GM19468 (cell line): ENCODE data around the gene GALNT2.

Experiments
- ATAC-seq: cut with Tn5 transposase; IDR thresholded peaks from one replicate; pipeline ENCODE4 v1.9.1; 2021; ENCODE audit warnings: mild to moderate bottlenecking, moderate library complexity, moderate number of reproducible peaks; ENCODE audit not compliant: unreplicated experiment; ENCODE audit errors: extremely low read depth

GALNT2 gene

DNA sequence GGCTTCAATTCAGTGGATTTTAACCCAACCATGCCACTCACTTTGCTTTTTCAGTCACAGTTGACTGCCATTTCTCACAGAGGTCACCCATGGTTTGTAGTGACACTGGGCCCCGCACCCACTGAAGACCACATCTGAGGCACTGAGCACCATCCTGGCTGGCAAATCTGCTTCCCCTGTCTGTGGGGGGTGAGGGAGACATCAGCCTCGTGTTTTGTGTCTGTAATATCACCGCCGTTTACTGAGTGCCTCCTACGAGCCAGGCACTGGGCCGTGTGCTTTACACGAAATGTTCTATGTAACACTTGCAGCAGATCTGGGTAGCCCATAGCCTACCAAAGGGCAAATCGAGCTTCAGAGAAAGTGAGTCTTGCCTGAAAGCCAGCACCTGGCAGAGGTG, 197.3 kb downstream of the GALNT2 start:
- ATAC-seq = no peak

DNA sequence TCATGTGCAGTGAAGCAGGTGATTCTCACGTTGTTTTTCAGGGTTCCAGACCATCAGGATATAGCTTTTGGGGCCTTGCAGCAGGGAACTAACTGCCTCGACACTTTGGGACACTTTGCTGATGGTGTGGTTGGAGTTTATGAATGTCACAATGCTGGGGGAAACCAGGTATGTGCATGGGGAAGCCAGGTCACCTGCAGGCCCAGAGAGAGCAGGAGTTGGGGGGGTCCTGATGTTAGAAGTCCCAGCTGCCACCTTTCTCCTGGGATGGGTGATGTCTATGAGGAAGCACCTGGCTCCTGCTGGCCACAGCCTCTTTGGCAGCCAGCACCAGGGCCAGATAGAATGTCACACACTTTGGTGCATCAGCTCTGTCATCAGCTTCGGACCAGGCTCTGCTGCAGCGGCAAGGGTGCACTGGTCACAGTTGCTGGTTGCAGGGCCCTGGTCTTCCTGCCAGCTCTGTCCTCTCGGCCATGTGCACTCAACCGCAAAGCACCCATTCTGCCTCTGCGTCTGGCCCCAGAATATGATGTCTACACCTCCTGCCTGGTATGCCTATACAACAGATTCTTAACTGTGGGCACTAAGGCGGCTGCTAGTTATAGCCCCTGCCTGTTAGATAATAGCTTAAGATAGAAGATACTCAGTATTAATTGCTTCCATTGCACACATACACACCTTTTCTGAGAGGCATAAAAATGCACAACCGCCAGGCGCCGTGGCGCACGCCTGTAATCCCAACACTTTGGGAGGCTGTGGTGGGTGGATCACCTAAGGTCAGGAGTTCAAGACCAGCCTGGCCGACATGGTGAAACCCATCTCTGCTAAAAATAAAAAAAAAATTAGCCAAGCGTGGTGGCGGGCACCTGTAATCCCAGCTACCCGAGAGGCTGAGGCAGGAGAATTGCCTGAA, 198.4 kb downstream of the GALNT2 start:
- no peak for ATAC-seq

DNA sequence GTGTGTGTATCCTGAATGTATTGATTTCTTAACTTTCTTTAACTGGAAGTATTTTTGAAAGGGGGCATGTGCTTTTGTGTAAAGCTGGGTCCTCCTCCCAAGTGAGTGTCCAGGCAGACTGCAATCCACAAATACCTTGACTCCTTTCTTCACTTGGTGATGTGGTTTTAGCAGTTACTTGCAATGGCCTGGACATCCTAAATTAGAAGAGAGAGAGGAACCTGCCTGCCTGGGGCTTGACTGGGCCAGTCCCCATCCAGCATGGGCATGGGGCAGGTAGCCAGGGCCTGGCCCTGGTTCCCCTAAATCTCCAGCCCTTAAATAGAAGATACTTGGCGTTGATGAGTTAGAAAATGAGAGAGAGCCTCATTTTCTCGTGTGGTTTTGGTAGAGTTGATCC, 199.4 kb downstream of the GALNT2 start:
- ATAC-seq = no peak

DNA sequence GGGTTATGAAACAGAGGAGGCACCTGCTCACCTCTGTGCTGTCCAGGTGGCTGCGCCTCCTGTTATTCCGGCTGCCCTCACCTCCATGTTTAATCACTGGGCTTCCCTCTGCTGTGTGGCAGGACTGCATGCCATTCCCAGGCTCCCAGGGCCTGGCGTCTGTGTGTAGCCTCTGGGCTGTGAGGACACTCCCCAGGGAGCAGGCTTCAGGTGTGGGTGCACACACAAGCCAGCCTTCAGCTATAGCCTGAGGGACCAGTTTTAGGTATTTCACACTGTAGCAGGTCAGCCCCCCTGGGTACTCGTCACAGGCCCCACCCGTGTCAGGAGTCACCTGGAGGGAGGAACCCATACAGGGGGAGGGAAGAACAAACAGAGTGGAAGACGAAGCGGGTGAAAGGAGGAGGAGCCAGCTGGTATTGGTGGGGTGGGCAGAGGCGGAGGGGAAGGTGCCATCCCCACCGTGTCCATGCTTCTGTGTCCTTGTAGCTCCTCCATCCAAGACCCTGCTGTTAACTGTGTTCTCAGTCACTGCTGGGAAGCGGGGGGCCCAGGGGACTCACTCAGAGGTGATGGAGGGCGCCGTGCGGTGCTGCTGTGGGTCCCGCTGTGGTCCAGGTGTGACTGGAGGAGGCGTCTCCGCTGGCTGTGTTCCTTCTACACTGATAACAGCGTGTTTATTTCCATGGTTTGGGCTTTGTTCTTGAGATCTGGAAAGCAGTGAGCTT, 200.5 kb downstream of the GALNT2 start:
- no peak for ATAC-seq

DNA sequence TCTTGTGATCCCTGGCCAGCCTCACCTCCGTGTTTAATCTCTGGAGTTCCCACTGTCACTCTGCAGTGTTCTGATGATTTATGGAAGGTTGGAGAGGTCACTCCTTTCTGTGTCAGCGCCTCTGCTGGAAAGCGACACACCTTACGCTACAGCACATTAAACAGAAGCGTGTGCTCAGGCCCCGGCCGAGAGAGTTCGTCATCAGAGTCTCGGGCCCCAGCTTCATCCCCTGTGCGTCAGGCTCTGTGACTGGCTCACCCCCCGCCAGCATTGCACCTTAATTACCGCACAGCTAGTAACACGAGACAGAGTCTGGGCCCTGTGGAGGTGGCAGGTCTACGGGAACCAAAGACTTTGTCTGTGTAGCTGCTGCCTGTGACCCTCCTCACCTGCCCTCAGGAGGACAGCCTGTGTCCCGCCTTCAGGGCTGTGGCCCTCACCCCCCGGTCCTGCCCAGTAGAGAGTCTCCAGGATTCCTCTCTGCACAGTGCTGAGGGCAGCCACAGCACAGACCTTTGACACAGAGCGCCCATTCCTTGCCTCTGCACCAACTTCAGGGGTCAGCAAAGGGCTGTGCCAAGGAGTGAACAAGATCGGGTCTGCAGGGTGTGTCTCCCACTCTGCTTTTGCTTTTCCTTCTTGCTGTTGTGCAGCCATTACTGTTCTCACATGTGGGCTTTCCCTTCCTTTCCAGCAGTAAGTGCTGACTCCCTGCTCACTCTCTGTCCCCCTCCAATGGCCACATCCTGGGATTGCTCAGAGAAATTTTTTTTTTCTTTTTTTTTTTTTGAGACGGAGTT, 201.5 kb downstream of the GALNT2 start:
- ATAC-seq = no peak

DNA sequence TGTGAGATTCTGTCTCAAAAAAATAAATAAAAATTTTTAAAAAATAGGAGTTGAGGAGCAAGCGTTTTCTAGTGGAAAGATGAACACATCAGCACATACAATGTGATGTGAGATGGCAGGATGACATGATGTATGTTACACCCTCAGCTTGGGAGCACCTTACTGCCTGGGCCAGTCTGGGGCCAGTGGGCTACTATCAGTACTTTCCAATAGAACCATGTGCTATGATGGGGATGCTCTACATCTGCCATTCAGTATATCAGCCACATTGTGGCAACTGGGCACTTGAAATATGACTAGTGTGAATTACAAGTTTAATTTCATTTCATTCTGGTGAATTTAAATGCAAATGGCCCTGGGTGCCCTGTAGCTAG, 203.1 kb downstream of the GALNT2 start:
- no peak for ATAC-seq

DNA sequence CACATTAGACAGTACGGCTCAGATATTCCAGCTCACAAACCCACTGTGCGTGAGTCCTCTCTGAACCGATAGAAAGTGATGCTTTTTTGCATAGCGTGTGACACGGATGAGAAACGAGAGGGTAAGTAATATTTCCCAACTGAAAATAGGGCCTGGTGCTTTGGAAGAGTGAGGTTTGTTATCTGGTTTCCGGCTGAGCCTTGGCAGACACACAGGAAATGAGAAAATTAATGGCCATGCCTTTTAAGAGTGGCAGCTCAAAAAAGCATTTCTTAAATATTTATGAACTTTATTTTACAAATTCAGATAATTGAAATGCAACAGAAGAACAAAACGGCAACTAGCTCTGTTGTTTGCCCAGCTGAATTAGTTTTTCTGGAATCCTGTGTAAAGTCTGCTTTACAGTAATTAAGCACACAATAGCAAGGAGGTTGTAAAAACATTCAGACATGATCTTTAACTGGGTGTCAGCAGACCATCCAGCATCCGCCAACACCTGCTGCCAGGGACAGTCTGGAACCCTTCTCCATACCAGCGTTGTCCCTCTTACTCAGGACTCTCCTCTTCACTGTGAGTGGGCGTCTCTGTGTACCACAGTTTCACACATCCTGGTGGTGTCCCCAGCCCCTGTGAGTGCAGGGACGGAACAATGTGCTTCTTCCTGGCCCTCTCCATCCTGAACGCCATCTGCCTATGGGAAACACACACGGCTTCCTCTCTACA, 203.7 kb downstream of the GALNT2 start:
- peak; percentile 30 for ATAC-seq

DNA sequence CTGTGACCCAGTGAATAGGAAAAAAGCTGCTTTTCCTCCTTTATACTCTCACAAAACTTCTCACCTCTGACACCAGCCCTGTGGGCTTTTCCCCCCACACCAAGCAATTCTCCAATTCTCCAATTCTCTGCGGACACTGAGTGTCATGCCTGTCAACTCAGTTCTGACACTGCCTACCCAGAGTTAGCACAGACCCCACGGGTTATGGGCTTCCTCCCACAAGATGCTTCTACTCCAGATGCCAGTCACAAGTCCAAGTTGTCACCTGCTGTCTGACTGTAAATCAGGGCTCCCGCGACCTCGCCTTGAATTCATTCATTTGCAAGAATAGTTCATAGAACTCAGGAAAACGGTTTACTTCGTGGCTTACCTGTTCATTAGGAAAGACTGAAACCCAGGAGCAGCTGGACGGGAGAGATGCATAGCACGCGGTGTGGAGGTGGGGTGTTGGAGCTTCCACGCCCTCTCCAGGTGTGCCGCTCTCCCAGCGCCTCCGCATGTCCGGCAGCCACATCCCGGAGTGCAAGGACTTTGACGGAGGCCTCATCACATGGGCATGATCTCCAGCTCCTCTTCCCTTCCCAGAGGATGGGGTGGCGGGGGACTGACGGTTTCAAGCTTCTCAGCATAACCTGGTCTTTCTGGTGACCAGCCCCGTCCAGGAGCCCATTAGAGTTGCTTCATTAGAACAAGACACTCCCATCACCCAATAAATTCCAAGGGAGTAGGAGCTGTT, 204.4 kb downstream of the GALNT2 start:
- ATAC-seq = no peak

DNA sequence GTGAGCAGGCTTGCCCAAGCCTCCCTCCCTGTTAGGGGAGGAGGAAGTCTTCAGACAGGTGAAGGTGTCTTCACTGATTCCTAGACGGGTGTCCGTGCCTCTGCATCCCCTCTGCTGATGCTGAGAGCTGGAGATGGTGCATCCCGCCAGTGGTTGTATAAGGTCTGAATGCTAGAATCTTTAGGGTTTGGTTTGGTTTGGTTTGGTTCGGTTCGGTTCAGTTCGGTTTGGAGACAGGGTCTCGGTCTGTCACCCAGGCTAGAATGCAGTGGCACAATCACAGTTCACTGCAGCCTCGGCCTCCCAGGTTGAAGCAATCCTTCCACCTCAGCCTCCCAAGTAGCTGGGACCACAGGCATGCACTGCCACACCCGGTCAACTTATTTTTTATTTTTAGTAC, 205.5 kb downstream of the GALNT2 start:
- ATAC-seq = no peak

DNA sequence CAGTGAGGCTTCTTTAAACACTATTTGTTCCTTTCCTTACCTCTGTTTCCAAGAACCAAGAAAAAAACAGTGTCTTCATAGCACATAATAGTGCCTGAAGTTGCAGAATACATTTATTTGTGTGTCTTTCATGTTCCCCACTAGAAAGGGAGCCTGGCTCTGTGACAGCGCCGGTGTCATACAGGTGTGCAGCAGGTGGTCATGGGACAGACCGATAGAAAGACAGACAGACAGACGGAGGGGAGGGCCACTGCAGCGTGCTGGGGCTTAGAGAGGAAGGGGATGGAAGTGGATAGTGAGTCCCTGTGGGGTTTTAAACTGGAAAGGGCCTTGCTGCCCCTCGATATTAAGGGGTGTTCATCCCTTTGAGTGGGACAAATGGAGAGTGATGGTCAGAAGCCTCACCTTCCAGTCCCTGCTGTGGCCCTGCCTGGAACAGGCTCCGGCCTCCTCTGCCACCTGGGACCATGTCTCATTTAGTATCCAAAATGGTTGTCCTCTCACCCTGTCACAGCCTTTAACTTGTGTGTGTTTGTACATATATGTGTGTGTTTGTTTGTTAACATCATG, 206.2 kb downstream of the GALNT2 start:
- no peak for ATAC-seq

DNA sequence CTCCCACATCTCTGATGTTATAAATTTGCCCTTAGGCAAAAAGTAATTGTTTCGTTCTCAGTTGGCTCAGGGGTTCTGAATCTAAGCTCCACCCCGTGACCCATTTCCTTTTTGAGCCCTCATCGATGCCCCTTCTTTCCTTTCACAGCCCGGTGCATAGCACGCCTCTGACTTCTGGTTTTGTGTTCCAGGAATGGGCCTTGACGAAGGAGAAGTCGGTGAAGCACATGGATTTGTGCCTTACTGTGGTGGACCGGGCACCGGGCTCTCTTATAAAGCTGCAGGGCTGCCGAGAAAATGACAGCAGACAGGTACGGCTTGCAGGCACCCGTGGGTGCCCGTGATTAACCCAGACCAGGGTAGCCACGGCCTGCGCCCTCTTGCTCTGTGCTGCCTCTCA, 207.2 kb downstream of the GALNT2 start:
- no peak for ATAC-seq

DNA sequence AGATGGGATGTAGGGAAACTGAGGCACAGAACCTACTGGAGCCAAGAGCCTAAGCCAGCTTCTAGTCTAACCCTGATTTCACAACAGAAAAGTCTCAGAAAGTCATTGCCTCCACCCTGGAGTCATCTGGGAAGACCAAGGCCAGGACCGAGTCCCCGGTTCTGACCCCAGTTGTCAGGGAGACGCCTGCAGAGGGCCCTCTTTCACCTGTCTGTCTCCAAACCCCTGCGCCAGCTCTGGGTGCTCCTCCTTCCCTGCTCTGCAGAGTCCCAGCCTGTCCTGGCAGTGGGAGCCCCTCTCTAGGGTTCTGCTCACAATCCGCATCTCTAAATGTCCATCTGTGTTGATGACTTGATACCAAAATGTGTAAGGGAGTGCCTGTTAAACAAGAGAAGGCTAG, 209.4 kb downstream of the GALNT2 start:
- ATAC-seq = no peak

DNA sequence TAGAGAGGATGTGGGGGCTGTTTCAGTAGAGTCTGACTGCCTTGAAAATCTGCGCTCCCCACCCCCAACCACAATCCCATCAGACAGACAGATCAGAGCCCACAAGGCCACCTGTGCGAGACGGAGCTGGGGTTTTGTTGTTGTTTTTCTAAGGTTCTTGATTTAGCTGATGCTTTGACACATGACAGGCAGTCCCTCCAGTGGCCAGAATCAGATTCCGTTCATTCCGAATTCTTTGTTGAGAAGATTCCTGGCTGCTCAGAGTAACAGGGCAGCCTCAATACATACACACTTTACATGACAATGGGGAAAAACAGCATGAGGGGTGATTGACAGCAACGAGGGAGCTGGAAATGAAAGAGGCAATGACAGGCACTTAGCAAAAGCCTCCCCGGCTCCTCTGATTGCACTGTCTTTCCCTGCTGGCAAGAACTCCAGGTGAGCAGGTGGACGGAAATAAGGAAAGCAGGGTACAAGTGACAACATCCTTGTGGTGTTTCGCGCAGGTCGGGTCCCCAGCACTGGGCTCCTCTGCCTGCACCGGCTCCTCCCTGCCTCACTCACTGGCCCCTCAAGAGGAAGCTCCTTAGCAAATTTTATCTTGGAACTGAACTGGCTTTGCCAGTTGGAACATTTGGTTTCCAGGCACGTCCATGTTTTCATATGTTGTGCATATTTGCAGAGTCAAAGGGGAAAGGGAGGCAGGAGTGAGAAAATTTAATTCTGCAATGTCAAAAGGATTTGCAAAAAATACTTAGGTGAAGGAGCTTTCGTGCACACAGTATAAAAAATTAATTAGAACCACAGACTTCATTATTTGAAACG, 210.4 kb downstream of the GALNT2 start:
- ATAC-seq = no peak

DNA sequence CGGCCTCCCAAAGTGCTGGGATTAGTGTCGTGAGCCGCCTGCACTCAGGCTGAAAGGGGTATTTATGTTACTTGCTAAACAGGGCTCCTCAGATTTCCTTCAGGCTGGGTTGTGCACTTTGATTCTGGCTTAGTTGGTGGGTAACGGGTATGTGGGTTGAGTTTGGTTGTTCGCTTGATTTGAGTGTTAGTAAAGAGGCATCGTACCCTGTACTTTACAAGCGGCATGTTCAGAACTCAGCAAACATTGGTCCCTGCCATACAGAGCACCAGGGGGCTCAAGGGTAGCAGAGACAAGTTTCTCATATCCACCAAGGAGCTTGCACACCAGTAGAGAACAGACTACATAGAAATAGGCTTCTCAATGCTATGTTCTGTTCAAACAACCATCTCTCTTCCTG, 211.3 kb downstream of the GALNT2 start:
- ATAC-seq = no peak

DNA sequence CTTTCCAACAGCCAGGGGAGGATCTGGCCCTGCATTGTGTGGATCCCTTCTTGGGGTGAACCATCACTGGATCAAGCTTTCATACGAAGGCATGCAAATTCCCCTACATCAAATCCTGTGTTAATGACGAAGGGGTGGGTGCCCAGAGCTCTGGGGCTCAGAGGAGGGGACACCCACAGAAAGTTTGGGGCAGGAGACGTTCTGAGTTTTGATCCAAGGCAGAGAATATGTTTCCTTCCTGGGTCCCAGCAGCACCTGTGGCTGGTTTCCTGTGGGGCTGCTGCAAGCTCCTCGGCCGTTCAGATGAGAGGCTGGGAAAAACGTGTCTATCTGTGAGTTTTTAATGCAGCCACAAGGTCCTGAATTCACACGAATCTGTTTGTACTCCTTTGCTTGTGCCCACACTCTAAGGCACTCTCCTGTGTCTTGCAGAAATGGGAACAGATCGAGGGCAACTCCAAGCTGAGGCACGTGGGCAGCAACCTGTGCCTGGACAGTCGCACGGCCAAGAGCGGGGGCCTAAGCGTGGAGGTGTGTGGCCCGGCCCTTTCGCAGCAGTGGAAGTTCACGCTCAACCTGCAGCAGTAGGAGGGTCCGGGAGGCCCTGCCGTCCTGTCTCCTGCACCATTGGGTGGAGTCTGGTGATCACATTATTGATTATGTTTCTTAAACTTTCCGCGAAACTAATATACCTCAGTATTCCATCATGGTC, 212.0 kb downstream of the GALNT2 start:
- ATAC-seq = no peak

DNA sequence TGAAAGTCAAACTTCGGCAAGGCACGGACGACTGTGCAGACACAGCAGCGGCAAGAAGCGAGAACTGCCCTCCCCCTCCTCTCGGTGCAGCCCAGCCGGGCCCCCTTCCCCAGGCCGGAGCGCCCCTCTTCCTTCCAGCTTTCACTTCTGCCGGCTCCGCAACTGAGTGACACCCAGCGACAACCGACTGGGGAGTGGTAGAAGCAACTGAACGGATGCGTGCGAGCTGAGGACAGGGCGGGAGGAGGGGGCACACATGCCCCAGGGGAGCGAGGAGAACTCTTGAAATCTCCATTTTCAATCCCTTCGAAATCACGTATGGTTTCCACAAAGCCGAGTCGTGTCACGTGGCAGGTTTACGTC, 212.5 kb downstream of the GALNT2 start:
- ATAC-seq = no peak

DNA sequence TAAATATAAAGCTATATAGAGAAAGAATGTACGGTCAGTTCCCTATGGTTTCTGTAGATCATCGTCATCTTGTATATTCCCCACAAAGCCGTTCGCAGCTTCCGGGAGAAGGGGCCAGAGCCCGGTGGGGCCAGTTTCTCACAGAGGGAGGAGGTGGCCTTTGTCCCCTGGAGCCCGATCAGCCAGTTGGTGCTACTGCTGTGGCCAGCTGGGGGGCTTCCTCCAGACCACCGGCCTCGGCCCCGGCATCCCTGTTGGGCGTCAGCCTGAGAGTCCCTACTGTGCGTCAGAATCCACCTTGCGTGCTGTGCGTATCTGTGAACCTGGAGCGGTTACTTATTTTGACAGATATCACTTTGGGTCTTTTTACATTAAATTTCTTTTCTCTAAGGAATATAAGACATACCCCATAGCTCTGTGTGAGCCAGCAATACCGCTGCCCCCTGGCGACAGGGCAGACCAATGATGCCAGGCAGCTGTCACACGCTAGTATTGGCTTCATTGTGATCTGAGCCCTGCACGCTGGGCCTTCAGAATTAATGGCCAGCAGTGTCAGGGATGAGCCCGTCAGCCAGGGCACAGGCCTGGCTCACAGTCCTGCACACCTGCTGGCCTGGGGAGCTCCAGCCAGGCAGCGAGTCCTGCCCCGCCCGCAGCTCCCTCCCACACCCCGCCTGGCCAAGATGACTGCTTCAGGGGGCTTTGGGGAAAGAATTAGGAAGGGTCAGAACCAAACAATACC, 213.2 kb downstream of the GALNT2 start:
- ATAC-seq = no peak
